DOHH2 (cell line): Measurements from ENCODE around the gene SLC35F2.

Experiments
- H3F3A ChIP-seq: fragments of 200-600 bp; sonication (generic), shearing (Covaris generic); 2 replicates; pipeline ENCODE4 v1.6.0; 2016; ENCODE audit warnings: antibody characterized with exemption, mild to moderate bottlenecking; ENCODE audit not compliant: control insufficient read depth, insufficient read depth
- H3K27ac ChIP-seq: fragments of 200-600 bp; sonication (generic); 2 replicates; pipeline ENCODE4 v1.5.1; 2014; ENCODE audit warnings: low read depth, mild to moderate bottlenecking, low read length, moderate library complexity
- H3K27me3 ChIP-seq: fragments of 200-600 bp; sonication (generic); 2 replicates; pipeline ENCODE4 v1.6.1; 2014; ENCODE audit warnings: mild to moderate bottlenecking, low read length, mixed read lengths; ENCODE audit not compliant: control insufficient read depth
- H3K36me3 ChIP-seq: fragments of 200-600 bp; sonication (generic); 2 replicates; pipeline ENCODE4 v1.6.1; 2014; ENCODE audit warnings: mild to moderate bottlenecking, low read length, moderate library complexity, mixed read lengths; ENCODE audit not compliant: control insufficient read depth
- H3K4me1 ChIP-seq: fragments of 200-600 bp; sonication (generic); 2 replicates; pipeline ENCODE4 v1.6.1; 2014; ENCODE audit warnings: mild to moderate bottlenecking, low read length, mixed read lengths; ENCODE audit not compliant: control insufficient read depth
- H3K4me2 ChIP-seq: fragments of 200-600 bp; sonication (generic); 2 replicates; pipeline ENCODE4 v1.6.0; 2014; ENCODE audit warnings: mild to moderate bottlenecking, low read length, moderate library complexity
- H3K4me3 ChIP-seq: fragments of 200-600 bp; sonication (generic); 2 replicates; pipeline ENCODE4 v1.5.1; 2014; ENCODE audit warnings: mild to moderate bottlenecking, low read length, mixed read lengths
- H3K79me2 ChIP-seq: fragments of 200-600 bp; sonication (generic); 2 replicates; pipeline ENCODE4 v1.6.1; 2014; ENCODE audit warnings: mild to moderate bottlenecking, low read length, mixed read lengths; ENCODE audit not compliant: control insufficient read depth
- H3K9me2 ChIP-seq: fragments of 200-600 bp; sonication (generic); replicated peaks from 2 replicates; pipeline ENCODE4 v1.6.1; 2014; ENCODE audit warnings: mild to moderate bottlenecking, low read length, mixed read lengths; ENCODE audit not compliant: control insufficient read depth
- H3K9me3 ChIP-seq: fragments of 200-600 bp; sonication (generic); 2 replicates; pipeline ENCODE4 v1.6.1; 2014; ENCODE audit warnings: antibody characterized with exemption, low read length, mixed read lengths; ENCODE audit not compliant: control insufficient read depth, insufficient read depth
- H4K20me1 ChIP-seq: fragments of 200-600 bp; sonication (generic); 2 replicates; pipeline ENCODE4 v1.6.0; 2014; ENCODE audit warnings: low read depth, mild to moderate bottlenecking, antibody characterized with exemption, low read length, moderate library complexity; ENCODE audit not compliant: control insufficient read depth, insufficient read depth
- EZH2phosphoT487 ChIP-seq: fragments of 200-600 bp; sonication (generic); IDR thresholded peaks from 2 replicates; pipeline ENCODE4 v1.6.1; 2017; ENCODE audit warnings: borderline replicate concordance, mild to moderate bottlenecking, antibody characterized with exemption, low read length, moderate library complexity, mixed read lengths
- TF ChIP-seq, protein P1 (sequence below): fragments of 200-600 bp; sonication (generic); IDR thresholded peaks from one replicate; pipeline ENCODE4 v1.5.1; 2014; ENCODE audit warnings: antibody characterized with exemption, mild to moderate bottlenecking, low read depth, low read length; ENCODE audit not compliant: poor library complexity, severe bottlenecking

SLC35F2 gene

GRCh38 chr11:107810875-107811274 is 47.7 kb downstream of the SLC35F2 start:
- Histone ChIP-seq H3K27me3 (no peaks in the 10 kb centered on the region), H3K27ac (no peak overlapping the region), H3K9me3 (no peaks in the 10 kb centered on the region), H4K20me1 (no peaks in the 10 kb centered on the region), H3K4me2 (no peak overlapping the region), H3K36me3 (peaks cover 46% of the 10 kb centered on the region), H3K4me1 (no peaks in the 10 kb centered on the region), H3K4me3 (no peak overlapping the region), H3F3A (no peaks in the 10 kb centered on the region), H3K79me2 (peaks cover 9% of the 10 kb centered on the region), H3K9me2 (no peaks in the 10 kb centered on the region)
- no peak for TF ChIP-seq EZH2phosphoT487
- TF ChIP-seq, protein P1, sequence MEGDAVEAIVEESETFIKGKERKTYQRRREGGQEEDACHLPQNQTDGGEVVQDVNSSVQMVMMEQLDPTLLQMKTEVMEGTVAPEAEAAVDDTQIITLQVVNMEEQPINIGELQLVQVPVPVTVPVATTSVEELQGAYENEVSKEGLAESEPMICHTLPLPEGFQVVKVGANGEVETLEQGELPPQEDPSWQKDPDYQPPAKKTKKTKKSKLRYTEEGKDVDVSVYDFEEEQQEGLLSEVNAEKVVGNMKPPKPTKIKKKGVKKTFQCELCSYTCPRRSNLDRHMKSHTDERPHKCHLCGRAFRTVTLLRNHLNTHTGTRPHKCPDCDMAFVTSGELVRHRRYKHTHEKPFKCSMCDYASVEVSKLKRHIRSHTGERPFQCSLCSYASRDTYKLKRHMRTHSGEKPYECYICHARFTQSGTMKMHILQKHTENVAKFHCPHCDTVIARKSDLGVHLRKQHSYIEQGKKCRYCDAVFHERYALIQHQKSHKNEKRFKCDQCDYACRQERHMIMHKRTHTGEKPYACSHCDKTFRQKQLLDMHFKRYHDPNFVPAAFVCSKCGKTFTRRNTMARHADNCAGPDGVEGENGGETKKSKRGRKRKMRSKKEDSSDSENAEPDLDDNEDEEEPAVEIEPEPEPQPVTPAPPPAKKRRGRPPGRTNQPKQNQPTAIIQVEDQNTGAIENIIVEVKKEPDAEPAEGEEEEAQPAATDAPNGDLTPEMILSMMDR: no peak

- Histone ChIP-seq H3K36me3 (peaks cover 58% of the 10 kb centered on the region), H3F3A (no peaks in the 10 kb centered on the region), H3K27ac (no peak overlapping the region), H3K27me3 (no peaks in the 10 kb centered on the region), H4K20me1 (no peaks in the 10 kb centered on the region), H3K9me2 (no peaks in the 10 kb centered on the region), H3K4me2 (no peak overlapping the region), H3K9me3 (no peaks in the 10 kb centered on the region), H3K79me2 (peaks cover 2% of the 10 kb centered on the region; the same call in 1 of the 2 replicates), H3K4me3 (no peak overlapping the region), H3K4me1 (no peaks in the 10 kb centered on the region)
- TF ChIP-seq EZH2phosphoT487: no peak
- TF ChIP-seq, protein P1: no peak
Observed at GRCh38 chr11:107808521-107808920, 50.1 kb downstream of the SLC35F2 start.

DNA sequence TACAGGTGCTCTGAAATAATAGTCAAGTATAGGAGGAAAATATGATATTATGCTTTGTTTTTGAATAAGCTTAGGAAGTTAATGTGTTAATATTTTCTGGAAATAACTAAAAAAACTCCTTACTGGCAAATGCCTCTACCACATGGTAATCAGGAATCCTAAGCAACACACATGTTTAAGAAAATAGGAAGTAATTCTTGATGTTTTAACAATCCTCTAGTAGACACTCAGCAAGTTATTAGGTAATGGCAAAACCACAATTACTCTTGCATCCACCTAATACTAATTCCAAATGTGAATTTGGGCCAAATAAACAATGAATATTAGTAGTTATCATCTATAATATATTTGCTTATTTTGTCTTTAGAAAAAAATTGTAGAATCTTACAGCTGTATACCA is 53.6 kb downstream of the SLC35F2 start:
- no peak overlapping the region for H3K4me3 ChIP-seq
- no peaks in the 10 kb centered on the region for H3K9me2 ChIP-seq
- H3K27ac ChIP-seq: no peak overlapping the region
- H3K36me3 ChIP-seq: peaks cover 61% of the 10 kb centered on the region
- no peaks in the 10 kb centered on the region for H3K4me1 ChIP-seq
- no peaks in the 10 kb centered on the region for H3K79me2 ChIP-seq
- no peaks in the 10 kb centered on the region for H3F3A ChIP-seq
- H3K4me2 ChIP-seq: no peak overlapping the region
- no peaks in the 10 kb centered on the region for H3K9me3 ChIP-seq
- H4K20me1 ChIP-seq: no peaks in the 10 kb centered on the region
- no peaks in the 10 kb centered on the region for H3K27me3 ChIP-seq
- TF ChIP-seq, protein P1: no peak
- no peak for TF ChIP-seq EZH2phosphoT487
